BJ (cell line): Measurements from ENCODE around the gene RASL10A. TPM values are rescaled to one million over a fixed set of nuclear protein-coding genes. Genes with fewer than 3 reads are reported as not detected.

Experiments
- CTCF ChIA-PET: fragments of 350-600 bp; formaldehyde crosslinking; extraction: SDS; loops from one replicate; lab custom pipeline; 2021; ENCODE audit warnings: antibody characterized with exemption, inconsistent platforms; lab: Yijun Ruan, JAX
- POLR2A ChIA-PET: fragments of 300-600 bp; sonication (Branson Sonifier 250); formaldehyde crosslinking; extraction: SDS; loops from one replicate; lab custom pipeline; 2021; ENCODE audit warnings: antibody characterized with exemption; lab: Charles Lee
- DNase-seq: peaks from one replicate; pipeline ENCODE4 v3.0.0-alpha.2; 2011; ENCODE audit warnings: low read depth
- H3K27me3 ChIP-seq: 2 replicates; pipeline ENCODE4 v1.6.0; 2011; ENCODE audit warnings: low read length; ENCODE audit not compliant: control insufficient read depth, insufficient read depth
- H3K36me3 ChIP-seq: 2 replicates; pipeline ENCODE4 v1.5.1; 2011; ENCODE audit warnings: low read length; ENCODE audit not compliant: control insufficient read depth, insufficient read depth
- H3K4me3 ChIP-seq: 2 replicates; pipeline ENCODE4 v1.5.1; 2011; ENCODE audit warnings: low read depth, mild to moderate bottlenecking, control low read depth, low read length
- CTCF ChIP-seq: IDR thresholded peaks from 2 replicates; pipeline ENCODE4 v1.5.1; 2011; ENCODE audit warnings: low read depth, mild to moderate bottlenecking, control low read depth, inconsistent platforms, low read length, moderate library complexity; ENCODE audit not compliant: insufficient read depth
- polyA plus RNA-seq: library from polyadenylated mRNA; depleted of rRNA; stranded (reverse); fragments of >200 nt; gene quantifications from 2 replicates; pipeline ENCODE4 v1.2.3, GENCODE V29; 2011

RASL10A gene
- polyA plus RNA-seq, 1 experiment: 0.16 TPM

GRCh38 chr22:29288837-29289236 lies 26.7 kb downstream of the RASL10A start:
- peaks cover 29% of the 10 kb centered on the region for H3K36me3 ChIP-seq
- no peak for TF ChIP-seq CTCF
- CTCF ChIA-PET: no interaction called here
- no peaks in the 10 kb centered on the region for H3K27me3 ChIP-seq
- DNase-seq: no peak
- POLR2A ChIA-PET: no interaction called here
- no peak overlapping the region for H3K4me3 ChIP-seq

GRCh38 chr22:29284196-29284595 lies 31.3 kb downstream of the RASL10A start:
- TF ChIP-seq CTCF: no peak
- POLR2A ChIA-PET: interaction anchor here (0.6 kb wide), 1 partner anchor 13 kb away, joined by 5 read pairs; no protein-coding TSS in a partner anchor
- CTCF ChIA-PET: interaction anchor here (0.8 kb wide), 1 partner anchor 39 kb away, joined by 3 read pairs; no protein-coding TSS in a partner anchor
- no peaks in the 10 kb centered on the region for H3K27me3 ChIP-seq
- no peak overlapping the region for H3K4me3 ChIP-seq
- peaks cover 26% of the 10 kb centered on the region for H3K36me3 ChIP-seq
- no peak for DNase-seq

DNA sequence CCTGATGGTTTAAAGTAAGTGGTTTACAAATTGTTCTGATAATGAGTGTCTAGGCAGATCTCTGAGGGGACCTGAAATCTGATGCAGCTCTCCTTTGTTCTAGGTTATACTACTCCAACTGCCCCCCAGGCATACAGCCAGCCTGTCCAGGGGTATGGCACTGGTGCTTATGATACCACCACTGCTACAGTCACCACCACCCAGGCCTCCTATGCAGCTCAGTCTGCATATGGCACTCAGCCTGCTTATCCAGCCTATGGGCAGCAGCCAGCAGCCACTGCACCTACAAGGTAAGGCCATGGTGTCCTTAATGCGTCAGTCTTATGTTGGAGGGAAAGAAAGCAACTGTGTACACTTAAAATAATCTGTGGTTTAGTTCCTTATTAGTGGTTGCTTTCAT lies 37.6 kb downstream of the RASL10A start:
- Histone ChIP-seq H3K4me3 (no peak overlapping the region), H3K27me3 (no peaks in the 10 kb centered on the region), H3K36me3 (peaks cover 21% of the 10 kb centered on the region)
- no peak for TF ChIP-seq CTCF
- no peak for DNase-seq
- CTCF ChIA-PET: interaction anchor here (0.5 kb wide), 1 partner anchor 86 kb away, joined by 4 read pairs; no protein-coding TSS in a partner anchor
- POLR2A ChIA-PET: no interaction called here

DNA sequence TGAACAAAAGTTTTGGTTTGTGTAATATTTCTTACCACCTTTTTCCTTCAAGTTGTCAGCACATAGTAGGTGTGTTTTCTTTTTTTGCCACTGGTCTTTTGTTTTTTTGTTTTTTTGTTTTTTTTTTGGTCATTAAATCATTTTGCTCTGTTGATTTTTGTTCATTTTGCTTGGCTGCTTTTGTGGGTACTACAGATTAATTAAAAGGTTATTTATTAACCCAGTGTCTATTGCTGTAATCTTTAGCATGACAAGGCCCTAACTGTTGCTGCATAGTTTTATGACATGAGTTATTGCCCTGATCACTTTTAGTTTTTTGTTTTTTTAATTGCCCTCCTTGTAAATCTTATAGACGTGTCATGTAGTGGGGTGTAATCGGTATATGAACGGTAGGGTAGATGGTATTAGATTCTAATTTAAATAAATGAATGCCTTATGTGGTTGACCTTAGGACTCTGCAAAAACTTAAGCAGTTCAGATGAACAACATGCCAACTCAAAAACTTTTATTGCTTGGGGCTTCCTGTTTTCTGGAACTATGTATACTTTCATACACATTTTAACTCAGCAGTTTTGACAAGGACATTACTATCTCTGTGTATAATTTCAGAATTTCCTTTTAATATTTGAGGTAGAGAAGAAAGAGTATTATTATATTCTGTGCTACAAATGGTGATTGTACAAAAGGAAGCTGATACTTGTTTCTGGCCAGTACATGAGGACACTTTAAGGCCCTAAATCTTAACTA lies 39.5 kb downstream of the RASL10A start:
- H3K27me3 ChIP-seq: no peaks in the 10 kb centered on the region
- no peak for DNase-seq
- TF ChIP-seq CTCF: no peak
- no peak overlapping the region for H3K4me3 ChIP-seq
- CTCF ChIA-PET: no interaction called here
- H3K36me3 ChIP-seq: peaks cover 17% of the 10 kb centered on the region
- POLR2A ChIA-PET: no interaction called here

- H3K36me3 ChIP-seq: peaks cover 17% of the 10 kb centered on the region
- no peak overlapping the region for H3K4me3 ChIP-seq
- no peak for TF ChIP-seq CTCF
- POLR2A ChIA-PET: no interaction called here
- no peaks in the 10 kb centered on the region for H3K27me3 ChIP-seq
- DNase-seq: no peak
- CTCF ChIA-PET: no interaction called here
Observed at GRCh38 chr22:29275167-29275566, 40.3 kb downstream of the RASL10A start.
